Suprapubic skin (tissue), 4 donors: ENCODE data around the gene CDH4. TPM values are rescaled to one million over a fixed set of nuclear protein-coding genes. Genes with fewer than 3 reads are reported as not detected.

Experiments used
- DNase-seq, 2 donors: peaks; one replicate each; pipeline ENCODE4 v3.0.0-alpha.2; 2019; ENCODE audit warnings: low spot score in 2 of 2
- H3K27ac ChIP-seq: fragments of 200-600 bp; sonication (generic); one replicate; pipeline ENCODE4 v1.5.1; 2019
- H3K27me3 ChIP-seq: fragments of 200-600 bp; sonication (generic); one replicate; pipeline ENCODE4 v1.5.1; 2019
- H3K36me3 ChIP-seq: fragments of 200-600 bp; sonication (generic); one replicate; pipeline ENCODE4 v1.5.1; 2019
- H3K4me1 ChIP-seq: fragments of 200-600 bp; sonication (generic); one replicate; pipeline ENCODE4 v1.5.1; 2019
- H3K4me3 ChIP-seq: fragments of 200-600 bp; sonication (generic); one replicate; pipeline ENCODE4 v1.5.1; 2019; ENCODE audit warnings: mild to moderate bottlenecking
- H3K9me3 ChIP-seq: fragments of 200-600 bp; sonication (generic); one replicate; pipeline ENCODE4 v1.5.1; 2019
- EP300 ChIP-seq: sonication (generic); formaldehyde crosslinking; IDR thresholded peaks from one replicate; pipeline ENCODE4 v1.6.1; 2017; ENCODE audit warnings: antibody characterized with exemption
- POLR2A ChIP-seq, 2 donors: fragments of 450-650 bp; IDR thresholded peaks; one replicate each; pipeline ENCODE4 v1.6.1; 2017; ENCODE audit warnings: antibody characterized with exemption in 2 of 2, mild to moderate bottlenecking in 2 of 2, moderate library complexity in 2 of 2
- POLR2AphosphoS5 ChIP-seq, 3 donors: sonication (generic); formaldehyde crosslinking; IDR thresholded peaks; one replicate each; pipeline ENCODE4 v1.6.1; 2017; ENCODE audit warnings: antibody characterized with exemption in 3 of 3
- WGBS: methylation state at CpG from one replicate; pipeline ENCODE4 v1.1.5; 2018; 5-methylcytosine and 5-hydroxymethylcytosine counted together
- total RNA-seq, 4 donors: library from RNA; depleted of rRNA; stranded (reverse); fragments of >200 nt; gene quantifications; one replicate each; pipeline ENCODE4 v1.1.0, GENCODE V29; 2016
- TF ChIP-seq, protein P1 (sequence below), 2 donors: fragments of 200-600 bp in 1 of 2; fragments of 450-650 bp in 1 of 2; sonication (generic) in 1 of 2; IDR thresholded peaks; one replicate each; pipeline ENCODE4 v1.5.1; 2016 to 2019; ENCODE audit warnings: antibody characterized with exemption in 2 of 2, mild to moderate bottlenecking in 1 of 2, moderate library complexity in 1 of 2

CDH4 gene
- total RNA-seq, 4 donors from 2014 or later = 0.91 to 5.9 (median 2.6) TPM

GRCh38 chr20:61861054-61861841 is 609.2 kb downstream of the CDH4 start:
- WGBS = 83% methylated on average over 26 of the region's 33 CpGs

GRCh38 chr20:61861858-61862257 is 609.8 kb downstream of the CDH4 start:
- peaks cover 9% of the 10 kb centered on the region for H3K27me3 ChIP-seq
- no peak for DNase-seq
- no peaks in the 10 kb centered on the region for H3K4me1 ChIP-seq
- H3K9me3 ChIP-seq = no peaks in the 10 kb centered on the region
- TF ChIP-seq, protein P1, sequence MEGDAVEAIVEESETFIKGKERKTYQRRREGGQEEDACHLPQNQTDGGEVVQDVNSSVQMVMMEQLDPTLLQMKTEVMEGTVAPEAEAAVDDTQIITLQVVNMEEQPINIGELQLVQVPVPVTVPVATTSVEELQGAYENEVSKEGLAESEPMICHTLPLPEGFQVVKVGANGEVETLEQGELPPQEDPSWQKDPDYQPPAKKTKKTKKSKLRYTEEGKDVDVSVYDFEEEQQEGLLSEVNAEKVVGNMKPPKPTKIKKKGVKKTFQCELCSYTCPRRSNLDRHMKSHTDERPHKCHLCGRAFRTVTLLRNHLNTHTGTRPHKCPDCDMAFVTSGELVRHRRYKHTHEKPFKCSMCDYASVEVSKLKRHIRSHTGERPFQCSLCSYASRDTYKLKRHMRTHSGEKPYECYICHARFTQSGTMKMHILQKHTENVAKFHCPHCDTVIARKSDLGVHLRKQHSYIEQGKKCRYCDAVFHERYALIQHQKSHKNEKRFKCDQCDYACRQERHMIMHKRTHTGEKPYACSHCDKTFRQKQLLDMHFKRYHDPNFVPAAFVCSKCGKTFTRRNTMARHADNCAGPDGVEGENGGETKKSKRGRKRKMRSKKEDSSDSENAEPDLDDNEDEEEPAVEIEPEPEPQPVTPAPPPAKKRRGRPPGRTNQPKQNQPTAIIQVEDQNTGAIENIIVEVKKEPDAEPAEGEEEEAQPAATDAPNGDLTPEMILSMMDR (IDR thresholded peaks at IDR 0.05) = no peak
- no peak for TF ChIP-seq EP300
- TF ChIP-seq POLR2A (IDR thresholded peaks at IDR 0.05) = no peak
- no peak for TF ChIP-seq POLR2AphosphoS5 (IDR thresholded peaks at IDR 0.05)
- H3K36me3 ChIP-seq = no peaks in the 10 kb centered on the region
- H3K27ac ChIP-seq = no peak overlapping the region
- WGBS = 100% methylated on average over 3 of the region's 15 CpGs
- H3K4me3 ChIP-seq = no peak overlapping the region

More at GRCh38 chr20:61861054-61861841, 609.2 kb downstream of the CDH4 start:
- no peak overlapping the region for H3K27ac ChIP-seq
- H3K4me3 ChIP-seq = no peak overlapping the region
- no peaks in the 10 kb centered on the region for H3K9me3 ChIP-seq
- no peaks in the 10 kb centered on the region for H3K36me3 ChIP-seq
- DNase-seq = no peak
- peaks cover 7% of the 10 kb centered on the region for H3K27me3 ChIP-seq
- no peak for TF ChIP-seq EP300
- TF ChIP-seq POLR2AphosphoS5 (IDR thresholded peaks at IDR 0.05) = no peak
- TF ChIP-seq POLR2A (IDR thresholded peaks at IDR 0.05) = no peak
- TF ChIP-seq, protein P1 (IDR thresholded peaks at IDR 0.05) = no peak
- no peaks in the 10 kb centered on the region for H3K4me1 ChIP-seq

DNA sequence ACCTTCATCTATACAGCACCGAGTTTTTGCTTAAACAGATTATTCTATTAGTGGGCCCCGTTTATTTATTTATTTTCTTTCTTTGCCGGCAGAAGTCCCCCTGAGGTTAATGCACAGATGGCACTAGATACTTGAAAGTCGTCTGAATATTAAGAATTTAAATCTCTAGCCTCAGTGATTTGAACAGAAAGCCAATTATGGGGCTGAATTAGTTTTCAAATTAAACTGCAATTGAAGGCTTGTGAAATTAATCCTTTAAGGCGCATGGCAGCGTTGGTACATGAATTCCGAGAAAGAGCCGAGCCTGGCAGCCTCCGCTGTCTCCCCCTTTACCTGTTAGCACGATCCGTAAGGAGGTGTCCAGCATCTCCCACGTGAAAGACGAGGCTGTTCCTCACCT is 610.8 kb downstream of the CDH4 start:
- Histone ChIP-seq H3K4me3 (no peak overlapping the region), H3K27ac (no peak overlapping the region), H3K9me3 (no peaks in the 10 kb centered on the region), H3K27me3 (peaks cover 9% of the 10 kb centered on the region), H3K36me3 (no peaks in the 10 kb centered on the region), H3K4me1 (no peaks in the 10 kb centered on the region)
- WGBS = 79% methylated on average over 13 of the region's 13 CpGs
- DNase-seq = no peak
- TF ChIP-seq, protein P1 (IDR thresholded peaks at IDR 0.05) = no peak
- TF ChIP-seq EP300 = no peak
- TF ChIP-seq POLR2AphosphoS5 (IDR thresholded peaks at IDR 0.05) = no peak
- no peak for TF ChIP-seq POLR2A (IDR thresholded peaks at IDR 0.05)

- H3K4me3 ChIP-seq = no peak overlapping the region
- WGBS = 90% methylated on average over 9 of the region's 12 CpGs
Measured at GRCh38 chr20:61864481-61864880, 612.4 kb downstream of the CDH4 start.

GRCh38 chr20:61865353-61865752 is 613.3 kb downstream of the CDH4 start:
- Histone ChIP-seq H3K4me1 (no peaks in the 10 kb centered on the region), H3K4me3 (no peak overlapping the region), H3K36me3 (no peaks in the 10 kb centered on the region), H3K9me3 (no peaks in the 10 kb centered on the region), H3K27me3 (peaks cover 15% of the 10 kb centered on the region), H3K27ac (no peak overlapping the region)
- DNase-seq = no peak
- TF ChIP-seq EP300 (no peak), POLR2A (IDR thresholded peaks at IDR 0.05) (no peak)
- WGBS = 73% methylated on average over 1 of the region's 1 CpG

More at GRCh38 chr20:61864481-61864880, 612.4 kb downstream of the CDH4 start:
- H3K4me1 ChIP-seq = no peaks in the 10 kb centered on the region
- TF ChIP-seq POLR2AphosphoS5 (IDR thresholded peaks at IDR 0.05) (no peak), EP300 (no peak), POLR2A (IDR thresholded peaks at IDR 0.05) (no peak)
- TF ChIP-seq, protein P1 (IDR thresholded peaks at IDR 0.05) = no peak
- DNase-seq = no peak
- H3K27me3 ChIP-seq = peaks cover 11% of the 10 kb centered on the region
- H3K36me3 ChIP-seq = no peaks in the 10 kb centered on the region
- H3K27ac ChIP-seq = no peak overlapping the region
- no peaks in the 10 kb centered on the region for H3K9me3 ChIP-seq
